ENCODE measurements around the gene SYNRG.
A peak's percentile ranks its signal among the peaks of the same experiment; 100 is the strongest.

Gene SYNRG

DNA sequence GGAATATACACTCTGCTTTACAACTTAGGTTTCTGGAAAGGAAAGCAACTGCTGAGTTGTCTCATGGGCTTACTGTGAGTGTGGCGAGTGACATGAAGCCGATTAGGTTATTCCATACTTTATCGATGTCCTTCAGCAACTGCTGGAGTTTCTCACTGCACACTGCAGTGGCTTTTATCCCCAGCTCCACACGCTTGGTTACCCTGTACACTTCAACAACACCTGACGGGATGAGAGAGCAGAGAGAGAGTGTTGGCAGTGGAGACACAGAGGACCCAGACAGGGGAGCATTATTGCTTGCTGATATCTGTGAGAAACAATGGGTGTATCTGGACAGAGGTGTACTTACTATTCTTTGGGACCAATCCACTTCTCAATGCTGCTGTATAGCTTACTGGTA is 73.3 kb downstream of the SYNRG start:
- no peak overlapping the region for H3K27ac Mint-ChIP-seq
- no peaks in the 10 kb centered on the region for H3K9me3 Mint-ChIP-seq
- H3K27me3 Mint-ChIP-seq (ENCODE audit: low read depth), result no peaks in the 10 kb centered on the region
- H3K4me3 Mint-ChIP-seq, result no peak overlapping the region
- H3K4me1 Mint-ChIP-seq, result no peaks in the 10 kb centered on the region
- H3K36me3 Mint-ChIP-seq (ENCODE audit: low read depth), result peaks cover 66% of the 10 kb centered on the region
- TF ChIP-seq CTCF (IDR thresholded peaks at IDR 0.05; ENCODE audit: unreplicated experiment in 3 of 3), result no peak

DNA sequence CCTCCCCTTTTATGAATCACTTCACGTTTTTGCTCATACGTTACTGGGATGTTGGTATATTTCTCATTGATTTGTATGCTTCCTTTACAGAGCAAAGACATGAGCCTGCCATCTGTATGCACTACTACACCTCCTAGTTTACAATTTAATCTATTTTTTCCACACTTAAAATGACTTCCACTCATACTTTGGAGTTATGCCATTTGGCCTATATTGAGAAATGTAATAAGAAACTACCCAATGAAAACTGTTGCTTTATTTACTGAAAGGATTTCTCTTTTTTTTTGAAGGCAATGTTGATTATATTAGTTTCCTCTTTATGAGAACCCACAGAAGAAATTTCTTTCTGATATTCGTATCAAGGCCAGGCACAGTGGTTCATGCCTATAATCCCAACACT is 76.5 kb downstream of the SYNRG start:
- TF ChIP-seq CTCF (IDR thresholded peaks at IDR 0.05; ENCODE audit: unreplicated experiment in 3 of 3), result no peak
- Mint-ChIP-seq H3K27ac (no peak overlapping the region), H3K27me3 (ENCODE audit: low read depth) (no peaks in the 10 kb centered on the region), H3K4me3 (no peak overlapping the region), H3K36me3 (ENCODE audit: low read depth) (peaks cover 57% of the 10 kb centered on the region), H3K4me1 (no peaks in the 10 kb centered on the region), H3K9me3 (no peaks in the 10 kb centered on the region)

GRCh38 chr17:37530420-37530819 is 78.8 kb downstream of the SYNRG start:
- no peak for TF ChIP-seq CTCF (IDR thresholded peaks at IDR 0.05; ENCODE audit: unreplicated experiment in 3 of 3)
- Mint-ChIP-seq H3K4me3 (no peak overlapping the region), H3K4me1 (no peaks in the 10 kb centered on the region), H3K36me3 (ENCODE audit: low read depth) (peaks cover 50% of the 10 kb centered on the region), H3K27ac (no peak overlapping the region), H3K9me3 (no peaks in the 10 kb centered on the region), H3K27me3 (ENCODE audit: low read depth) (no peaks in the 10 kb centered on the region)

DNA sequence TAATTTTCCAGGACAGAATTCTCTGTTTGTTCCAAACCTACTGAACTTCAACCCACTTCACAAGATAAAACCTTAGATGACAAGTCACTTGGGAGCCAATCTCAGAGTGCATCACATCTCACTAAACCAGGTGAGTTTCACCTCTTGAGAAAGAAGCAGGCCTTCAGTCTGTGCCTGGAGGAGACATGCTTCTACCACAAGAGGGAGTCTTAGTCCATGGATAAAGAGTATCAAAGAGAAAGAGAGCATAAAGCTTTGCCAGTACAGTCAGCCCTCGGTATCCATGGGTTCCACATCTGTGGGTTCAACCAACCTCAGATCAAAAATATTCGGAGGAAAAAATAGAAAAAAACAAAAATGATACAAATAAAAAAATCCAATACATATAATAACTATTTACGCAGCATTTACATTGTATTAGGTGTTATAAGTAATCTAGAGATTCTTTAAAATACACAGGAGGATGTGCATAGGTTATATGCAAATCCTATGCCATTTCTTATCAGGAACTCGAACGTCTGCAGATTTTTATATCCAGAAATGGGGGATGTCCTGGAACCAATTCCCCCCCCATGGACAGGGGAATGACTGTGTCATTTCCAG is 81.9 kb downstream of the SYNRG start:
- Mint-ChIP-seq H3K36me3 (ENCODE audit: low read depth) (peaks cover 58% of the 10 kb centered on the region), H3K27me3 (ENCODE audit: low read depth) (no peaks in the 10 kb centered on the region), H3K9me3 (no peaks in the 10 kb centered on the region), H3K27ac (no peak overlapping the region), H3K4me1 (no peaks in the 10 kb centered on the region), H3K4me3 (no peak overlapping the region)
- TF ChIP-seq CTCF (IDR thresholded peaks at IDR 0.05; ENCODE audit: unreplicated experiment in 3 of 3), result peak; percentile 53 to 65 (median 65)

GRCh38 chr17:37523715-37524219 is 85.5 kb downstream of the SYNRG start:
- Mint-ChIP-seq H3K4me3 (no peak overlapping the region), H3K27me3 (ENCODE audit: low read depth) (no peaks in the 10 kb centered on the region), H3K4me1 (peaks cover 6% of the 10 kb centered on the region), H3K27ac (no peak overlapping the region), H3K9me3 (no peaks in the 10 kb centered on the region), H3K36me3 (ENCODE audit: low read depth) (peaks cover 54% of the 10 kb centered on the region)
- TF ChIP-seq CTCF (IDR thresholded peaks at IDR 0.05; ENCODE audit: unreplicated experiment in 3 of 3), result no peak

DNA sequence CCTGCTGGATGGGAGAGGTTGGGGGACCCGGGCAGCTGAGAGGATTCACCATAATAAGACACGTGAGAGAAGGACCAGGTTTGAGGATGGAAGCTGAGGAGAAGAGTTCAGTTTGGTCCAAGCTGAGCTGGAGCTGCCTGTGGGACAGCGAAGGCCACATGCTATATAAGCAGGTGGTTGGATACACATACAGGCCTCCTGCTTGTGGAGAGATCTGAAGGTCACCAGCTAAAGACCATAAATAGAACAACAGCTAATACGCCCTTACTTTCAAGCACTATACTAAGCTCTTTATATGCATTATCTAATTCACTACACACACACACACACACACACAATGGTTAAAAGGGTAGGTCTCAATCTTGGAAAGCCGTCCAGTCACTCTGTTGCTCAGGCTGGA is 87.4 kb downstream of the SYNRG start:
- Mint-ChIP-seq H3K27me3 (ENCODE audit: low read depth) (no peaks in the 10 kb centered on the region), H3K4me3 (no peak overlapping the region), H3K36me3 (ENCODE audit: low read depth) (peaks cover 65% of the 10 kb centered on the region), H3K27ac (no peak overlapping the region), H3K9me3 (no peaks in the 10 kb centered on the region), H3K4me1 (peaks cover 11% of the 10 kb centered on the region)
- no peak for TF ChIP-seq CTCF (IDR thresholded peaks at IDR 0.05; ENCODE audit: unreplicated experiment in 3 of 3)
